Right lobe of liver (tissue), 6 donors: ENCODE measurements around the gene ERFL. TPM values are rescaled to one million over a fixed set of nuclear protein-coding genes. Genes with fewer than 3 reads are reported as not detected.
"Not testable (repeated sequence)": the region's sequence is repeated elsewhere in the genome, so short reads cannot be mapped to it uniquely, and the experiment has no call there.

ENCODE experiments used
- ATAC-seq, 4 donors: fragments of 200-7000 bp; cut with Tn5 transposase; one replicate each; pipeline ENCODE4 v1.9.1; 2020; ENCODE audit warnings: mild to moderate bottlenecking in 4 of 4, moderate library complexity in 4 of 4
- DNase-seq, 3 donors: peaks; one replicate each; pipeline ENCODE4 v3.0.0-alpha.2; 2020
- H3K27ac ChIP-seq, 3 donors: fragments of 200-600 bp; one replicate each; pipeline ENCODE4 v1.8.0; 2022
- H3K27me3 ChIP-seq, 2 donors: fragments of 200-600 bp; one replicate each; pipeline ENCODE4 v1.8.0; 2022
- H3K36me3 ChIP-seq, 4 donors: fragments of 200-600 bp; sonication (generic) in 1 of 4; one replicate each; pipeline versions ENCODE4 v1.5.1 to v1.8.0; 2017 to 2022; ENCODE audit warnings: control low read depth in 1 of 4
- H3K4me1 ChIP-seq, 4 donors: fragments of 200-600 bp; sonication (generic) in 1 of 4; one replicate each; pipeline versions ENCODE4 v1.5.1 to v1.8.0; 2017 to 2022; ENCODE audit warnings: control low read depth in 1 of 4
- H3K4me3 ChIP-seq, 3 donors: fragments of 200-600 bp; one replicate each; pipeline ENCODE4 v1.8.0; 2022
- H3K9me3 ChIP-seq, 4 donors: fragments of 200-600 bp; sonication (generic) in 1 of 4; one replicate each; pipeline versions ENCODE4 v1.5.1 to v1.8.0; 2017 to 2022; ENCODE audit warnings: control low read depth in 1 of 4
- CTCF ChIP-seq, 4 donors: fragments of 200-600 bp in 3 of 4; fragments of 450-650 bp in 1 of 4; IDR thresholded peaks; one replicate each; pipeline versions ENCODE4 v1.5.1 to v1.8.0; 2016 to 2022; ENCODE audit warnings: antibody characterized with exemption in 4 of 4, mild to moderate bottlenecking in 2 of 4
- POLR2A ChIP-seq: fragments of 450-650 bp; IDR thresholded peaks from one replicate; pipeline ENCODE4 v1.6.1; 2017; ENCODE audit warnings: antibody characterized with exemption, mild to moderate bottlenecking
- WGBS: methylation state at CpG from one replicate; pipeline ENCODE4 v1.1.6; 2018; ENCODE audit warnings: low coverage, low lambda C conversion rate; ENCODE audit not compliant: insufficient coverage; ENCODE audit errors: missing lambda C conversion rate; 5-methylcytosine and 5-hydroxymethylcytosine counted together
- intact Hi-C, 2 donors: fragments of 100-400 bp; cut with DNase I; formaldehyde crosslinking; loops; one replicate each; pipeline versions ENCODE4 v1.11.2 to v1.14.1; 2022
- total RNA-seq, 6 experiments: library from RNA; depleted of rRNA in 2 of 6; stranded (reverse); fragments of >200 nt in 2 of 6; fragmentation: NEBNext Ultra II Directional in 3 of 6; extraction: Animal tissue kit (Norgen Biotek cat#: 25700) in 3 of 6; gene quantifications; one replicate each; pipeline versions ENCODE4 v1.1.0 to v1.2.4, GENCODE V29; 2016 to 2023
- donor health status: DM: no; HTN: yes; CAD: no.
- donor health status: DM: no; HTN: no; CAD: no.
- donor health status: DM: no; HTN: no; CAD: no.
- donor health status: DM: no; HTN: yes; CAD: no.
- donor health status: DM: no; HTN: yes; CAD: no.

Gene ERFL
- total RNA-seq, 6 experiments from 2014 or later, result not detected

- peaks cover 0 to 6% (median 0%) of the 10 kb centered on the region in 4 donors for H3K4me1 ChIP-seq
- H3K36me3 ChIP-seq, result no peaks in the 10 kb centered on the region
- ATAC-seq, result no peak
- WGBS, result 15% methylated on average over 28 of the region's 53 CpGs
- peaks cover 0 to 9% of the 10 kb centered on the region in 2 donors for H3K27me3 ChIP-seq
- TF ChIP-seq POLR2A (no peak), CTCF (IDR thresholded peaks at IDR 0.05) (no peak)
- DNase-seq, result no peak
- H3K9me3 ChIP-seq, result no peaks in the 10 kb centered on the region
- no peak overlapping the region for H3K27ac ChIP-seq
- intact Hi-C loops, result no loop called here
- peak overlapping the region in 2 of 3 donors; percentile 9 to 32 for H3K4me3 ChIP-seq
Observed at GRCh38 chr19:41940731-41941409, 12.6 kb upstream of the ERFL start.

- Histone ChIP-seq H3K9me3 (no peaks in the 10 kb centered on the region), H3K4me1 (peaks cover 0 to 6% (median 0%) of the 10 kb centered on the region in 4 donors), H3K27me3 (peaks cover 0 to 9% of the 10 kb centered on the region in 2 donors), H3K27ac (no peak overlapping the region), H3K36me3 (no peaks in the 10 kb centered on the region), H3K4me3 (peak overlapping the region in 2 of 3 donors; percentile 9 to 32)
- intact Hi-C loops, result loop anchor here in 1 of 2 donors (10.0 kb wide), 1 partner anchor 65 kb away; the partner anchor contains the start of gene CD79A
- ATAC-seq (no peak), DNase-seq (no peak)
- no peak for TF ChIP-seq CTCF (IDR thresholded peaks at IDR 0.05)
- TF ChIP-seq POLR2A, result no peak
- 3% methylated on average over 40 of the region's 83 CpGs for WGBS
Observed at GRCh38 chr19:41939861-41940730, 11.8 kb upstream of the ERFL start.

- intact Hi-C loops, result loop anchor here in 1 of 2 donors (10.0 kb wide), 1 partner anchor 64 kb away; the partner anchor contains the start of gene CD79A
Observed at GRCh38 chr19:41939209-41939608, 11.0 kb upstream of the ERFL start.

GRCh38 chr19:41937525-41938468 lies 9.5 kb upstream of the ERFL start:
- Histone ChIP-seq H3K36me3 (no peaks in the 10 kb centered on the region), H3K4me3 (no peak overlapping the region), H3K4me1 (peaks cover 0 to 6% (median 0%) of the 10 kb centered on the region in 4 donors), H3K27me3 (peaks cover 0 to 9% of the 10 kb centered on the region in 2 donors), H3K27ac (no peak overlapping the region), H3K9me3 (no peaks in the 10 kb centered on the region)
- intact Hi-C loops, result loop anchor here in 1 of 2 donors (10.0 kb wide), 1 partner anchor 63 kb away; the partner anchor contains the start of gene CD79A
- DNase-seq, result no peak
- no peak for TF ChIP-seq POLR2A
- no peak for TF ChIP-seq CTCF (IDR thresholded peaks at IDR 0.05)
- no peak for ATAC-seq
- 49% methylated on average over 16 of the region's 22 CpGs for WGBS

More at GRCh38 chr19:41939209-41939608, 11.0 kb upstream of the ERFL start:
- not testable (repeated sequence) for H3K4me1 ChIP-seq, H3K27me3 ChIP-seq, H3K9me3 ChIP-seq, H3K4me3 ChIP-seq, H3K27ac ChIP-seq, ATAC-seq, DNase-seq, H3K36me3 ChIP-seq
